ENCODE data around the gene KIAA1549. TPM values are rescaled to one million over a fixed set of nuclear protein-coding genes. Genes with fewer than 3 reads are reported as not detected.
A peak's percentile ranks its signal among the peaks of the same experiment; 100 is the strongest.

The KIAA1549 gene
- total RNA-seq, 2 donors from 2014 or later = 18.7 to 19.3 TPM

DNA sequence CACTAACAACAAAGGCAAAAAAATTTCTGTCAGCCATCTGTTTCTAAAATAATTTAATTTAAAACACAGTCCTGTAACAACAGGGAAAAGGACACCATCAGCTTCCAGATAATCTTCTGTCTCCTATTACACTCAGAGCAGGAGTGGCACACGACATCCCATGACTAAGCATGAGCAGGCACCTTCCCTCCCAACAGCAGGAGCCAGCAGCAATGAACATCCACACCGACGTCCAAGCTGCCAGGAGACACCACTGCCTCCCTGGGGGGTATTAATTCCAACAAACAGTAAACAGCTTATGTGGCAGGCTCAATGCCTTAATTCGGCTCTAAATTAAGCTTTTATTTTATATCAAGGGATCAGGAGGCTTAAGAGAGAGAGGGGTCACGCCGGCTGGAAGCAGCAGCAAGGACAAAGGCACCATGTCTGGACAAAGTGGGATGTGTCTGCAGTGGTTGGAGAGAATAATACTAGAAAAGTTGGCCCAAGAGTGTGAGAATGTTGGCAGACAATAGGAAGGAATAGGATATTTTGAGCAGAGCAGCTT, 45.7 kb downstream of the KIAA1549 start:
- peak; percentile 47 for DNase-seq
- WGBS, 2 experiments (ENCODE audit: insufficient coverage in 1 of 2, insufficient read length in 1 of 2) = 75 to 83% methylated on average over 4 to 6 of the region's 6 CpGs
- no peaks in the 10 kb centered on the region for H3K27me3 Mint-ChIP-seq (ENCODE audit: insufficient read depth)
- TF ChIP-seq, protein P1, sequence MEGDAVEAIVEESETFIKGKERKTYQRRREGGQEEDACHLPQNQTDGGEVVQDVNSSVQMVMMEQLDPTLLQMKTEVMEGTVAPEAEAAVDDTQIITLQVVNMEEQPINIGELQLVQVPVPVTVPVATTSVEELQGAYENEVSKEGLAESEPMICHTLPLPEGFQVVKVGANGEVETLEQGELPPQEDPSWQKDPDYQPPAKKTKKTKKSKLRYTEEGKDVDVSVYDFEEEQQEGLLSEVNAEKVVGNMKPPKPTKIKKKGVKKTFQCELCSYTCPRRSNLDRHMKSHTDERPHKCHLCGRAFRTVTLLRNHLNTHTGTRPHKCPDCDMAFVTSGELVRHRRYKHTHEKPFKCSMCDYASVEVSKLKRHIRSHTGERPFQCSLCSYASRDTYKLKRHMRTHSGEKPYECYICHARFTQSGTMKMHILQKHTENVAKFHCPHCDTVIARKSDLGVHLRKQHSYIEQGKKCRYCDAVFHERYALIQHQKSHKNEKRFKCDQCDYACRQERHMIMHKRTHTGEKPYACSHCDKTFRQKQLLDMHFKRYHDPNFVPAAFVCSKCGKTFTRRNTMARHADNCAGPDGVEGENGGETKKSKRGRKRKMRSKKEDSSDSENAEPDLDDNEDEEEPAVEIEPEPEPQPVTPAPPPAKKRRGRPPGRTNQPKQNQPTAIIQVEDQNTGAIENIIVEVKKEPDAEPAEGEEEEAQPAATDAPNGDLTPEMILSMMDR (conservative IDR thresholded peaks at IDR 0.05) = no peak
- H3K9me3 ChIP-seq (ENCODE audit: control insufficient read depth, low read length) = no peaks in the 10 kb centered on the region
- H3K9me3 Mint-ChIP-seq = peaks cover 3% of the 10 kb centered on the region
- no peaks in the 10 kb centered on the region for H3K36me3 ChIP-seq (ENCODE audit: control insufficient read depth, insufficient read depth, low read length)
- H3K4me3 Mint-ChIP-seq = no peak overlapping the region
- no peaks in the 10 kb centered on the region for H3K4me1 ChIP-seq (ENCODE audit: control insufficient read depth, insufficient read depth, low read length)
- no peak overlapping the region for H3K9ac ChIP-seq (ENCODE audit: extremely low read depth, low read length, poor library complexity, severe bottlenecking)
- H3K27me3 ChIP-seq (ENCODE audit: control insufficient read depth, insufficient read depth, low read length, poor library complexity, severe bottlenecking) = no peaks in the 10 kb centered on the region
- no peak overlapping the region for H3K4me3 ChIP-seq (ENCODE audit: low read length)
- peaks cover 26% of the 10 kb centered on the region for H3K4me1 Mint-ChIP-seq
- H3K36me3 Mint-ChIP-seq (ENCODE audit: low read depth) = peaks cover 2% of the 10 kb centered on the region
- no peak overlapping the region for H3K27ac ChIP-seq (ENCODE audit: low read depth, low read length)
- H3K27ac Mint-ChIP-seq = peak overlapping the region; percentile 1

DNA sequence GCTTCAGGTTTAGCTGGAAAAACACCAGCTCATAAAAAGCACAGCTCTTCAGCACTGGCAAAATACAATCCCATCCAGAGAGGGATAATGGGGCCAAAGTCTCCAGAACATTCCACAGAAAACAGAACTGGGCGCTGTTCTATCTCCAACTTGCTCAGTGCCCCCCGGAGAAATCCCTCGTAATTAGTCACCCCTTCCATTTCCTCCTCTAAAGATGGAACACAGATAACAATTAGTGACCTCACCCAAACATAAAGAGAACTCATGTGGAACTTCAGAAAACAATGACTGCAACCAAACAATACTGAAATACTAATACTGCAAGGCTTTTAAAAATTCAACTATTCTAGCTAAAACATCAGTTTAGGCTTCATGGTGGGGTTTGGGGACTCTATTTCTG, 46.3 kb downstream of the KIAA1549 start:
- Histone ChIP-seq H3K9me3 (ENCODE audit: control insufficient read depth, low read length) (no peaks in the 10 kb centered on the region), H3K36me3 (ENCODE audit: control insufficient read depth, insufficient read depth, low read length) (no peaks in the 10 kb centered on the region), H3K27ac (ENCODE audit: low read depth, low read length) (no peak overlapping the region), H3K4me3 (ENCODE audit: low read length) (no peak overlapping the region), H3K9ac (ENCODE audit: extremely low read depth, low read length, poor library complexity, severe bottlenecking) (no peak overlapping the region), H3K27me3 (ENCODE audit: control insufficient read depth, insufficient read depth, low read length, poor library complexity, severe bottlenecking) (no peaks in the 10 kb centered on the region), H3K4me1 (ENCODE audit: control insufficient read depth, insufficient read depth, low read length) (peaks cover 4% of the 10 kb centered on the region)
- TF ChIP-seq, protein P1 (conservative IDR thresholded peaks at IDR 0.05) = no peak
- Mint-ChIP-seq H3K36me3 (ENCODE audit: low read depth) (peaks cover 7% of the 10 kb centered on the region), H3K4me3 (no peak overlapping the region), H3K27ac (peak overlapping the region; percentile 44), H3K27me3 (ENCODE audit: insufficient read depth) (no peaks in the 10 kb centered on the region), H3K9me3 (peaks cover 3% of the 10 kb centered on the region), H3K4me1 (peaks cover 32% of the 10 kb centered on the region)
- 95 to 100% methylated on average over 1 to 3 of the region's 3 CpGs for WGBS, 2 experiments (ENCODE audit: insufficient coverage in 1 of 2, insufficient read length in 1 of 2)
- no peak for DNase-seq

DNA sequence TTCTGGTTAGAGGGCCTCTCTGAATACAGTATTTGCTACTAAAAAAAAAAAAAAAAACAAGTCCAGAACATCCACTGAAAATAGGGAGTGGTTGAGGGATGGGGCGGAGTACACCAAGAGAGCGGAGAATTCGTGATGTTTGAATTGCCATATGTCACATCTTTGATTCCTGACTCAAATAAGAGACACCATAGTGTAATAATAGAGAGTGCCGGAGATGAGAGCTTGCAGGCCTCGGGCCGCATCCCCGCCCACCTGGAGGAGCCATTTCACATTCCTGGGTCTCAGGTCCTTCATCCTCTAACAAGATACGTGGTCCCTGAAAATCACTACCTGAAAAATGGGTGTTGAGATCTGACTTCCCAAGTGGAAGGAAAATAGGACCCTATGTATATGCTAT, 46.8 kb downstream of the KIAA1549 start:
- H3K4me1 Mint-ChIP-seq = peaks cover 32% of the 10 kb centered on the region
- Histone ChIP-seq H3K9me3 (ENCODE audit: control insufficient read depth, low read length) (no peaks in the 10 kb centered on the region), H3K27me3 (ENCODE audit: control insufficient read depth, insufficient read depth, low read length, poor library complexity, severe bottlenecking) (no peaks in the 10 kb centered on the region), H3K27ac (ENCODE audit: low read depth, low read length) (no peak overlapping the region), H3K9ac (ENCODE audit: extremely low read depth, low read length, poor library complexity, severe bottlenecking) (no peak overlapping the region), H3K4me1 (ENCODE audit: control insufficient read depth, insufficient read depth, low read length) (peaks cover 4% of the 10 kb centered on the region), H3K36me3 (ENCODE audit: control insufficient read depth, insufficient read depth, low read length) (no peaks in the 10 kb centered on the region), H3K4me3 (ENCODE audit: low read length) (no peak overlapping the region)
- WGBS, 2 experiments (ENCODE audit: insufficient coverage in 1 of 2, insufficient read length in 1 of 2) = 93 to 95% methylated on average over 4 to 8 of the region's 8 CpGs
- no peaks in the 10 kb centered on the region for H3K27me3 Mint-ChIP-seq (ENCODE audit: insufficient read depth)
- no peak for DNase-seq
- no peaks in the 10 kb centered on the region for H3K9me3 Mint-ChIP-seq
- H3K36me3 Mint-ChIP-seq (ENCODE audit: low read depth) = peaks cover 8% of the 10 kb centered on the region
- H3K27ac Mint-ChIP-seq = peak overlapping the region; percentile 44
- no peak overlapping the region for H3K4me3 Mint-ChIP-seq
- TF ChIP-seq, protein P1 (conservative IDR thresholded peaks at IDR 0.05) = no peak

All from endodermal cell (in vitro differentiated cells).